AG04450 (cell line): Measurements from ENCODE around the gene SH3RF3. TPM values are rescaled to one million over a fixed set of nuclear protein-coding genes. Genes with fewer than 3 reads are reported as not detected.

Source experiments
- CTCF ChIA-PET: fragments of 300-600, 350-600 bp; formaldehyde crosslinking; extraction: SDS; loops from one replicate; lab custom pipeline; 2022; ENCODE audit warnings: antibody characterized with exemption, inconsistent platforms; lab: Charles Lee
- POLR2A ChIA-PET: fragments of 350-600 bp; formaldehyde crosslinking; extraction: SDS; loops from one replicate; lab custom pipeline; 2021; ENCODE audit warnings: antibody characterized with exemption, inconsistent platforms; lab: Yijun Ruan, JAX
- DNase-seq: peaks from one replicate; pipeline ENCODE4 v3.0.0-alpha.2; 2011; ENCODE audit warnings: low read depth, low spot score
- H3K27ac ChIP-seq: one replicate; pipeline ENCODE4 v1.5.1; 2012; ENCODE audit warnings: low read depth, low read length, control low read depth
- H3K27me3 ChIP-seq: one replicate; pipeline ENCODE4 v1.6.0; 2012; ENCODE audit warnings: low read length; ENCODE audit not compliant: control insufficient read depth, insufficient read depth
- H3K4me3 ChIP-seq: 2 replicates; pipeline ENCODE4 v1.5.1; 2011; ENCODE audit warnings: mild to moderate bottlenecking, low read depth, low read length, control low read depth
- H3K9me3 ChIP-seq: 2 replicates; pipeline ENCODE4 v1.5.1; 2012; ENCODE audit warnings: low read length; ENCODE audit not compliant: control insufficient read depth, insufficient read depth
- CTCF ChIP-seq: IDR thresholded peaks from 2 replicates; pipeline ENCODE4 v1.5.1; 2011; ENCODE audit warnings: low read depth, low read length, control low read depth, inconsistent platforms
- polyA plus RNA-seq: library from polyadenylated mRNA; depleted of rRNA; stranded (reverse); fragments of >200 nt; gene quantifications from 2 replicates; pipeline ENCODE4 v1.2.3, GENCODE V29; 2011

SH3RF3 gene
- polyA plus RNA-seq, 1 experiment = 5.7 TPM

GRCh38 chr2:109236147-109236546 is 107.1 kb downstream of the SH3RF3 start:
- ChIA-PET CTCF (interaction anchor here (0.6 to 2.8 kb wide), 2 partner anchors 11 to 274 kb away, joined by 4 to 8 read pairs; no protein-coding TSS in a partner anchor), POLR2A (no interaction called here)
- TF ChIP-seq CTCF = no peak
- DNase-seq = no peak
- H3K27ac ChIP-seq = no peak overlapping the region
- H3K9me3 ChIP-seq = no peaks in the 10 kb centered on the region
- no peaks in the 10 kb centered on the region for H3K27me3 ChIP-seq
- H3K4me3 ChIP-seq = no peak overlapping the region

- H3K9me3 ChIP-seq = no peaks in the 10 kb centered on the region
- H3K4me3 ChIP-seq = no peak overlapping the region
- peak overlapping the region; percentile 48 for H3K27ac ChIP-seq
- POLR2A ChIA-PET = interaction anchor here (0.7 to 1.2 kb wide), 2 partner anchors 20 to 62 kb away, joined by 3 read pairs; no protein-coding TSS in a partner anchor
- no peaks in the 10 kb centered on the region for H3K27me3 ChIP-seq
- no peak for DNase-seq
- no peak for TF ChIP-seq CTCF
- CTCF ChIA-PET = interaction anchor here (2.8 kb wide), 1 partner anchor 272 kb away, joined by 8 read pairs; no protein-coding TSS in a partner anchor
These were observed 108.8 kb downstream of the SH3RF3 start for GRCh38 chr2:109237792-109238191.

GRCh38 chr2:109238580-109238979 is 109.6 kb downstream of the SH3RF3 start:
- no peaks in the 10 kb centered on the region for H3K9me3 ChIP-seq
- POLR2A ChIA-PET = interaction anchor here (1.0 to 1.4 kb wide), 2 partner anchors 67 to 257 kb away, joined by 4 to 5 read pairs; no protein-coding TSS in a partner anchor
- peak; percentile 74 for DNase-seq
- no peak for TF ChIP-seq CTCF
- H3K27ac ChIP-seq = peak overlapping the region; percentile 82
- CTCF ChIA-PET = interaction anchor here (1.3 kb wide), 1 partner anchor 12 kb away, joined by 4 read pairs; no protein-coding TSS in a partner anchor
- H3K4me3 ChIP-seq = no peak overlapping the region
- H3K27me3 ChIP-seq = no peaks in the 10 kb centered on the region

GRCh38 chr2:109239720-109240119 is 110.7 kb downstream of the SH3RF3 start:
- Histone ChIP-seq H3K4me3 (no peak overlapping the region), H3K27me3 (no peaks in the 10 kb centered on the region), H3K27ac (peak overlapping the region; percentile 70), H3K9me3 (no peaks in the 10 kb centered on the region)
- CTCF ChIA-PET = interaction anchor here (0.5 to 1.3 kb wide), 2 partner anchors 13 to 381 kb away, joined by 3 to 4 read pairs; no protein-coding TSS in a partner anchor
- no peak for DNase-seq
- no peak for TF ChIP-seq CTCF
- POLR2A ChIA-PET = interaction anchor here (1.7 kb wide), 1 partner anchor 22 kb away, joined by 4 read pairs; no protein-coding TSS in a partner anchor

- Histone ChIP-seq H3K9me3 (no peaks in the 10 kb centered on the region), H3K4me3 (no peak overlapping the region), H3K27ac (peak overlapping the region; percentile 88), H3K27me3 (no peaks in the 10 kb centered on the region)
- ChIA-PET CTCF (no interaction called here), POLR2A (interaction anchor here (1.3 to 1.4 kb wide), 2 partner anchors 25 to 70 kb away, joined by 4 to 7 read pairs; no protein-coding TSS in a partner anchor)
- TF ChIP-seq CTCF = no peak
- no peak for DNase-seq
These were observed 113.2 kb downstream of the SH3RF3 start for GRCh38 chr2:109242210-109242653.
